ENCODE data around the gene SEC14L3. TPM values are rescaled to one million over a fixed set of nuclear protein-coding genes. Genes with fewer than 3 reads are reported as not detected.

Gene SEC14L3
- total and polyA plus RNA-seq, 5 donors: not detected

DNA sequence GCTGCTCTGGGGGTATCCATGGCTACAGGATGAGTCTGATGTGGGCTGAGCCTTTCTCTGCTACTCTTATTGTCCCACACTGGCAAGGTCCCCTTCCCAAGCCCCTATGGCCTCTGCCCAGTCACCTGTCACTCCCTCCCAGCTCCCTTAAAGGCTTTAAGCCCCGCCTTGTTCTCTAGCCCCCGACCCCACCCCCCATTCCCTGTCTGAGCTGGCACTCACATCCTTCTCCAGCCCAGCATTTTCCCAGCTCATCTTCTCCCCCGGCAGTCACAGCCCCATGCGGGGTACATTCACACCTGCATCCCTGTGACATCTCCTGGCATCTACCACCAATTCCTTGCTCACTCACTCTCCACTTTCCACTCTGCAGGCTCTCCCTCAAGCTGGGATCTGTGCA, 41.9 kb downstream of the SEC14L3 start:
- WGBS: 54% methylated on average over 4 of the region's 4 CpGs
- no peaks in the 10 kb centered on the region for H3K9me3 ChIP-seq (ENCODE audit: control insufficient read depth, low read length)

DNA sequence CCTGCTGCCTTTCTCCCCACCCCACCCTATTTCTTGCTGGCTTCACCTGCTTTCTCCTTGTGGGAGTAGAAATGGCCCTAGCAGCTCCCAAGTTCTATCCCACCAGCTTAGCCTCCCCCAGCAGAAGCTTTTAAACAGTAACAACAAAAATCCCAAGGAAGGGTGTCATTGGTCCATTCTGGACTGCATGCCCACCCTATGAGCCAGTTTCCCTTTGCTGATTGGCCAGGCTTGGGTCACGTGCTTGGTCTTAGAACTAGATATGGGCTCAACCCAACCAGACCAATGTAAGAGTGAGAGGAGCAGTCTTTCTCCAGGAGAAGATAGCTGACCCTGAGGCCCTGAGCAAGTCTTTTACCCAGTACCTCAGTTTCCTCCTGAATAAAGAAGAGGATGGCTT, 43.9 kb downstream of the SEC14L3 start:
- ATAC-seq (no peak), DNase-seq (no peak)
- H3K27me3 ChIP-seq (ENCODE audit: control insufficient read depth, insufficient read depth): no peaks in the 10 kb centered on the region
- H3K9me3 ChIP-seq (ENCODE audit: control insufficient read depth, low read length): no peaks in the 10 kb centered on the region
- WGBS: 80% methylated on average over 1 of the region's 1 CpG
- H3K27ac ChIP-seq (ENCODE audit: low read length): no peak overlapping the region
- H3K4me3 ChIP-seq (ENCODE audit: low read length): no peak overlapping the region
- intact Hi-C loops (cut with DNase I): no loop called here
- peaks cover 3% of the 10 kb centered on the region for H3K4me1 ChIP-seq (ENCODE audit: control insufficient read depth, insufficient read depth, low read length)

More for the DNA sequence above, 41.9 kb downstream of the SEC14L3 start:
- H3K27me3 ChIP-seq (ENCODE audit: control insufficient read depth, insufficient read depth): no peaks in the 10 kb centered on the region
- DNase-seq (no peak), ATAC-seq (no peak)
- H3K4me1 ChIP-seq (ENCODE audit: control insufficient read depth, insufficient read depth, low read length): peaks cover 2% of the 10 kb centered on the region
- no peak overlapping the region for H3K27ac ChIP-seq (ENCODE audit: low read length)
- H3K4me3 ChIP-seq (ENCODE audit: low read length): no peak overlapping the region
- intact Hi-C loops (cut with DNase I): no loop called here

DNA sequence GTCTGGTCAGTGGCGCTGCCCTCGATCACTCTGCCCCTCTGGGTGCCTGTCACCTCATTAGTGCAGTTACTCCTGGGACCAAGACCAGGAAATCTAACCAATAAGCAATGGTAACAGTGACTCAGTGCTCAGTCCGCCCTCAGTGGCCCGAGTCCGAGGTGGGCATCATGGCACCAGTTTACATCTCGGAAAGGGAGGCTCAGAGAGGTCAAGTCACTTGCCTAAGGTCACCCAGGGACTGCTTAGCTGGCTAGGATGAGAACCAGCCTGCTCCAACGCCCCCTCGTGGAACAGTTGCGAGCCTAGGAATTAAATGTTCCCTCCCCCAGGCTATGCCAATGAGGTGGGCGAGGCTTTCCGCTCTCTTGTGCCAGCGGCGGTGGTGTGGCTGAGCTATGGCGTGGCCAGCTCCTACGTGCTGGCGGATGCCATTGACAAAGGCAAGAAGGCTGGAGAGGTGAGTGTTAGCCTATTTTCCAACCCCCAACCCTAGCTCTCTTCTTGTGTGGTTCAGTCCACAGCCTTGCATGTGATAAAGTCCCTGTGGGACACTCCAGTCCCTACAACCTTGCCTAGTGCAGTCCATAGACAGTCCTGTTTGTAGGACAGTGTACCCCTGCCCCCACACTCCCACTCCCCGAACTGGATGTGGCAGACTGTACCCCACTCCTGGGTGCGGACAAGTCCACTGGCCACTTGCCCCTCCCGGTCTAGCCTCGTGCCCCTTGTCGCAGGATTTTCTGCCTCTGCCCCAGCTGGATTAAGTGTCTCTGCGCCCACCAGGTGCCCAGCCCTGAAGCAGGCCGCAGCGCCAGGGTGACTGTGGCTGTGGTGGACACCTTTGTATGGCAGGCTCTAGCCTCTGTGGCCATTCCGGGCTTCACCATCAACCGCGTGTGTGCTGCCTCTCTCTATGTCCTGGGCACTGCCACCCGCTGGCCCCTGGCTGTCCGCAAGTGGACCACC, 45.1 kb downstream of the SEC14L3 start:
- peak; percentile 13 to 32 for ATAC-seq
- Histone ChIP-seq H3K27ac (ENCODE audit: low read length) (peak overlapping the region; percentile 55), H3K27me3 (ENCODE audit: control insufficient read depth, insufficient read depth) (no peaks in the 10 kb centered on the region), H3K4me3 (ENCODE audit: low read length) (peak overlapping the region; percentile 54), H3K4me1 (ENCODE audit: control insufficient read depth, insufficient read depth, low read length) (peaks cover 6% of the 10 kb centered on the region), H3K9me3 (ENCODE audit: control insufficient read depth, low read length) (no peaks in the 10 kb centered on the region)
- intact Hi-C loops (cut with DNase I): no loop called here
- peak; percentile 86 to 92 (median 91) for DNase-seq
- WGBS: 52% methylated on average over 29 of the region's 29 CpGs

DNA sequence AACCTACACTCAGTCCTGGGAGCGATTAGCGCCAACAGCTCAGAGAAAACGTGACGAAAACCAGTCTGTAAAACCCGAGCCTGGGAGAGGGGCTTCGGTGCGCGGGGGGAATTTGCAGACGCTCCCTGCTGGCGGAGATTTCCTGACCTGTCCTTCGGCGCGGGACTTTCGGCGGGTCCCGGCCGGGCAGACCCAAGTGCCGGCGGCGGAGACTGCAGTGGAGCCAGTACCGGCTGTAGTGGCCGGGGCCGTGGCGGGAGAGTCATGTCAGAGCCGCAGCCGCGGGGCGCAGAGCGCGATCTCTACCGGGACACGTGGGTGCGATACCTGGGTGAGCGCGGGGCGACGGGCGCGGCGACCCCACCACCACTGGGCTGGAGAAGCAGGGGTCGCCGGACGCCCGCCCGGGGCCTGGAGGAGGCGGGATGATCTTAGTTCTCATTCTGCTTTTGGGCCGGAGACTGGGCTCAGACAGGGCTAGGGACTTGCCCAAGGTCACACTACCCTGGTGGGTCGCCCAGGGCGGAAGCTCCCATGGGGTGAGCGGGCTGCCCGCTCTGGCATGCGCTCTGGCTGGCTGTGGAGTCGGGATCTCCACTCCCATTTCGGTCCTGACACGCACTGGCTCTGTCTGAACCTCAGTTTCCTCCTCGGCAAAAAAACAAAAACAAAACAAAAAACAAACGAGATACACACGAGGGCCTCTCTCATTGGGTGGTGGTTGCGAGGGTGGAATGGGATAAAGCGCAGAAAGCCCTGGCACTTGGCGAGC, 46.0 kb downstream of the SEC14L3 start, which contains the start of gene MTFP1:
Gene MTFP1, plus strand, starts transcription at position 153 of the 772 bp plus-strand sequence. Its CDS starts 112 bp downstream, at position 265.
- ATAC-seq (peak; percentile 2 to 4), DNase-seq (peak; percentile 68 to 86 (median 85))
- intact Hi-C loops (cut with DNase I): no loop called here
- Histone ChIP-seq H3K27ac (ENCODE audit: low read length) (peak within 1 kb of the TSS; percentile 84), H3K4me1 (ENCODE audit: control insufficient read depth, insufficient read depth, low read length) (peaks cover 6% of the 10 kb centered on the region), H3K27me3 (ENCODE audit: control insufficient read depth, insufficient read depth) (no peaks in the 10 kb centered on the region), H3K9me3 (ENCODE audit: control insufficient read depth, low read length) (no peaks in the 10 kb centered on the region), H3K4me3 (ENCODE audit: low read length) (peak within 1 kb of the TSS; percentile 54)
- 1% methylated on average over 61 of the region's 61 CpGs for WGBS

DNA sequence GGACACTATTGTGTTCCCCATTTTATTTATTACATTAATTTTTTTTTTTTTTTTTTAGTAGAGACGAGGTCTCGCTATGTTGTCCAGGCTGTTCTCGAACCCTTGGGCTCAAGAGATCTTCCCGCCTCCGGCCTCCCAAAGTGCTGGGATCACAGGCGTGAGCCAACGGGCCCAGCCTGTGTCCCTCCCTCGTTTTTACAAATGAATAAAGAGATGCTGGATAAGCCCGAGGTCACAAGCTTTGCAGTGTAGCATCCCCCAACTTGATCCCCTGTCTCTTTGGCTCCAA, 46.5 kb downstream of the SEC14L3 start:
- Histone ChIP-seq H3K9me3 (ENCODE audit: control insufficient read depth, low read length) (no peaks in the 10 kb centered on the region), H3K27me3 (ENCODE audit: control insufficient read depth, insufficient read depth) (no peaks in the 10 kb centered on the region), H3K4me1 (ENCODE audit: control insufficient read depth, insufficient read depth, low read length) (peaks cover 6% of the 10 kb centered on the region), H3K27ac (ENCODE audit: low read length) (peak overlapping the region; percentile 55), H3K4me3 (ENCODE audit: low read length) (peak overlapping the region; percentile 54)
- intact Hi-C loops (cut with DNase I): no loop called here
- ATAC-seq (no peak), DNase-seq (no peak)
- WGBS: 8% methylated on average over 9 of the region's 9 CpGs

DNA sequence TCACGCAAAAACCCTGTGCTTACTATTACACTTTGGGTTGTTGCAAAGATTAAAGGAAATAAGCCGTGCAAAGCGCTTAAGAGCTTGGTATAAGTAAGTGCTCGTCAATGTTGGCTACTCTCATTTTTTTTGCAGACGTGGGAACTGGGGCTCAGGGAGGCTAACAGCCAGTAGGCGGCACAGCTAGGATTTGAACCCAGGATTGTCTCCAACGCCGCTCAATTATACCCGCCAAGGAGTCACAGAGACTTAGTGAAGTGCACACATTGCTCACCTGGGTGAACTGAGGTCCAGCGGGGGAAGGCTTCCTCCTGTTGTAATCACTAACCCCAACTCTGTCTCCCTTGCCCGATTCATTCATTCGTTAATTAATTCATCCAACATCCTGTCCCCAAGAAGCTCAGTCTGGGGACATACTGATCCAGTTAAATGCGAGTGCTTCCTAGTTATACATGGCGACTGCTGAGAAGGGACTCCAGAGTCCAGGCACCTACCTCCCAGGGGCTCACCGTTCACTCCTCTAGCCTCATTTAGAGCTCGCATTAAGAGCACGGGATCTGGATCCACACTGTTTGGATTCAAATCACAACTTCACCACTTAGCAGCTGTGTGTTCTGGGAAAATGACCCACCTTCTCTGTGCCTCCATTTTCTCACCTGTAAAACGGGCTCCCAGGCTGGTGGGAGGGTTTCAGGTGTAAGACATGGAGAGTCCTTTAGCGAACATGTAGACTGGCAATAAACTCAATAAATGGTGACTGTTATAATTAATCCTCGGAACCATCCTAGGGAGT, 47.1 kb downstream of the SEC14L3 start:
- intact Hi-C loops (cut with DNase I): no loop called here
- H3K4me1 ChIP-seq (ENCODE audit: control insufficient read depth, insufficient read depth, low read length): peaks cover 6% of the 10 kb centered on the region
- DNase-seq (no peak), ATAC-seq (no peak)
- H3K27me3 ChIP-seq (ENCODE audit: control insufficient read depth, insufficient read depth): no peaks in the 10 kb centered on the region
- no peaks in the 10 kb centered on the region for H3K9me3 ChIP-seq (ENCODE audit: control insufficient read depth, low read length)
- peak overlapping the region; percentile 54 for H3K4me3 ChIP-seq (ENCODE audit: low read length)
- 44% methylated on average over 20 of the region's 20 CpGs for WGBS
- peak overlapping the region; percentile 84 for H3K27ac ChIP-seq (ENCODE audit: low read length)

DNA sequence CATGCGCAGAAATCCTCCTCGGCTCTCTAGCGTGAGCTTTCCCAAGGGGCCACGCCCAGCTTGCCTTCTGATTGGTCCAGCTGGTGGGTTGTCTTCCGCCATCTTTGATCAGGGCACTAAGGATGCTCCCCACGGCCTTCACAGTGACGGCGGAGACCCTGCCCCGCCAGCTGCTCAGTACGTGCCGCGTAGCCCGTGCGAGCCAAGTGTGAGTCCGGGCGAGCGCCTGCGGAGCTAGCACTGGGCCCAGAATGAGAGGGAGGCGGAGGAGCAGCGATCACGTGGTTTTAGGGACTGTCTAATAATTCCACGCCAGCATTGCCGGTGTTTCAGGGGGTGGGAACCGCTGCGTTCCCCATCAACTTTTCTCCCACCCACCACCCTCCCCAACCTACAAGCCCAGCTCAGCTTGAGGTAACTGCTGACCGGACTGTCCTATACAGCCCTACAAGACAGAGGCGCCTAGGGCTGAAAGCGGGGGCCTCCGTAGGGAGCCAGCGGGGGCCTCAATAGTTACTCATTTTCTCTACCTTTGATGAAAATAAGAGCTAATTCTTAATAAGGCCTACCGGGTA, 47.8 kb downstream of the SEC14L3 start:
- ATAC-seq (peak; percentile 91 to 95), DNase-seq (peak; percentile 99 to 100 (median 100))
- Histone ChIP-seq H3K27ac (ENCODE audit: low read length) (peak overlapping the region; percentile 84), H3K9me3 (ENCODE audit: control insufficient read depth, low read length) (no peaks in the 10 kb centered on the region), H3K4me3 (ENCODE audit: low read length) (peak overlapping the region; percentile 53), H3K27me3 (ENCODE audit: control insufficient read depth, insufficient read depth) (no peaks in the 10 kb centered on the region), H3K4me1 (ENCODE audit: control insufficient read depth, insufficient read depth, low read length) (peaks cover 6% of the 10 kb centered on the region)
- intact Hi-C loops (cut with DNase I): no loop called here
- WGBS: 2% methylated on average over 31 of the region's 31 CpGs

DNA sequence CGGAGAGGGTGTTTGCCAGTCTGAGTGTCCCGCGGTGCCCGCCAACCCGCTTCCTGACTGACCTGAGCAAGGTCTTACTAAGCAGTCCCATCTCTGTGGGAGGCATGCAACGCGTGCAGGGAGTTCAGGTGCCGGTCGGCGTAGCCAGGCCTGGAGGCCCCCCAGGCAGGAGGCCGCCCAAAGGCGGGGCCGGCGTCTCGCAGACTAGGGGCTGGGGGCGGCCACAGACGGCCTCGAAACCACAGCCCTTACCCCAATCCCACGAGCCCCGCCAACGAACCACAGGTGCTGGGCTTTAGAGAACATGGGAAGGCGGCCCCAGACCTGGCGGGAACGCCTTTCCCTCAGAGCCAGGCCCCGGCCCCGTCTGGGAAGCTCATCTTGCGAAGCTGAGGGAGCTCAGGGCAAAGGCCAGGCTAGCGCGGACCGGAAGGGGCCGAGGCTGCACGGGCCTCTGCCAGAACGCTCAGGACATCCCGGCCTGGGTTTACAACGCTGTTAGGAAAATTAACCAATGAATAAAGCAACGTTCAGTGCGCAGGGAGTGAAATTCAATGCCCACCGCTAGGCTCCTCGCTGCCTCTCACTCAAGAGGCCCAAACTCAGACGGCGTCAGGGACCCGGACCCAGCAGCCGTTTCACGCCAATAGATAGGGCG, 48.4 kb downstream of the SEC14L3 start:
- Histone ChIP-seq H3K4me3 (ENCODE audit: low read length) (peak overlapping the region; percentile 53), H3K27ac (ENCODE audit: low read length) (peak overlapping the region; percentile 72), H3K4me1 (ENCODE audit: control insufficient read depth, insufficient read depth, low read length) (peaks cover 6% of the 10 kb centered on the region), H3K9me3 (ENCODE audit: control insufficient read depth, low read length) (no peaks in the 10 kb centered on the region), H3K27me3 (ENCODE audit: control insufficient read depth, insufficient read depth) (no peaks in the 10 kb centered on the region)
- ATAC-seq (peak; percentile 71 to 72), DNase-seq (peak in 1 of 3 donors; percentile 80)
- intact Hi-C loops (cut with DNase I): no loop called here
- under 1% methylated on average over 45 of the region's 45 CpGs for WGBS

DNA sequence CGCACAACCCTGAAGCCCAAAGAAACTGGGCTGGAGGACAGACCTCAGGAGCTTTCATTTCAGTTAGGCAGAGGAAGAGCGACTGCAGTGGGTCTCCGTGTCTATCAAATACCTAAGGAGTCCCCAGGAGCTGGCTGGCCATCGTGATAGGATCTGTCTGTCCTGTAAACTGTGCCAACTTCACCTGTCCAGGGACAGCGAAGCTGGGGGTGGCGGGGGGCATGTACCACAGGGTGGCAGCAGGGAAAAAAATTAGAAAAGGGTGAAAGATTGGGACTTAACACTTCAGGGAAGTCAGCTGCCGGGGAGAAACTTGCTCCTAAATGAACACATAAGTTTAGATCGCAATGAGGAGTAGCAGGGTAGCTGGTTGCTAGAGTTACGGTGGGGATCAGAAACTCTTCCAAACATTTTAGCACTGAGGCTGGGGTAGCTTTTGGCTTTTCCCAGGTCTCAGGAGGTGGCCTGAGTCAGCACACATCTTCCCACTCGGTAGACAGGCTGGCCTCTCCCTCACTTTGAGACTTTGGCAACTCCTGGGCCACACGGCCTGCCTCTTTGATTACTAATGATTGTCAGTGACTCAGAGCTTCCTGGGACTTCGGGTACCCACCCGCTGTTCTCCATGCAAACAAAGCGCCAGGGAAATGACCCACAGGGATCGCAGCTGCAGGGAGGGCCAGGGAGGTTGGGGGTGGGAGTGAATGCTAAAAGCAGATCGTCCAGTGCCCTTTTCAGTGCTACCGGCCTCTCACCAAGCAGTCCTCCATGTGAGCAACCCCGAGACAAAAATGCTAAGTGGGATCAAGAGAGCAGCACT, 49.1 kb downstream of the SEC14L3 start:
- ATAC-seq (peak; percentile 8 to 59), DNase-seq (peak; percentile 76 to 82 (median 78))
- Histone ChIP-seq H3K9me3 (ENCODE audit: control insufficient read depth, low read length) (no peaks in the 10 kb centered on the region), H3K4me1 (ENCODE audit: control insufficient read depth, insufficient read depth, low read length) (peaks cover 6% of the 10 kb centered on the region), H3K4me3 (ENCODE audit: low read length) (peak overlapping the region; percentile 53), H3K27me3 (ENCODE audit: control insufficient read depth, insufficient read depth) (no peaks in the 10 kb centered on the region), H3K27ac (ENCODE audit: low read length) (peak overlapping the region; percentile 72)
- 34% methylated on average over 18 of the region's 18 CpGs for WGBS
- intact Hi-C loops (cut with DNase I): no loop called here

Data from right cardiac atrium (tissue), 5 donors.